Fibroblast of skin of left quadriceps (primary cell): Measurements from ENCODE around the gene DES.
"Not testable (repeated sequence)": the region's sequence is repeated elsewhere in the genome, so short reads cannot be mapped to it uniquely, and the experiment has no call there.

Experiments
- DNase-seq, 2 experiments: peaks; one replicate each; pipeline ENCODE4 v3.0.0-alpha.2; 2013; ENCODE audit warnings: low read depth in 2 of 2

Gene DES

DNA sequence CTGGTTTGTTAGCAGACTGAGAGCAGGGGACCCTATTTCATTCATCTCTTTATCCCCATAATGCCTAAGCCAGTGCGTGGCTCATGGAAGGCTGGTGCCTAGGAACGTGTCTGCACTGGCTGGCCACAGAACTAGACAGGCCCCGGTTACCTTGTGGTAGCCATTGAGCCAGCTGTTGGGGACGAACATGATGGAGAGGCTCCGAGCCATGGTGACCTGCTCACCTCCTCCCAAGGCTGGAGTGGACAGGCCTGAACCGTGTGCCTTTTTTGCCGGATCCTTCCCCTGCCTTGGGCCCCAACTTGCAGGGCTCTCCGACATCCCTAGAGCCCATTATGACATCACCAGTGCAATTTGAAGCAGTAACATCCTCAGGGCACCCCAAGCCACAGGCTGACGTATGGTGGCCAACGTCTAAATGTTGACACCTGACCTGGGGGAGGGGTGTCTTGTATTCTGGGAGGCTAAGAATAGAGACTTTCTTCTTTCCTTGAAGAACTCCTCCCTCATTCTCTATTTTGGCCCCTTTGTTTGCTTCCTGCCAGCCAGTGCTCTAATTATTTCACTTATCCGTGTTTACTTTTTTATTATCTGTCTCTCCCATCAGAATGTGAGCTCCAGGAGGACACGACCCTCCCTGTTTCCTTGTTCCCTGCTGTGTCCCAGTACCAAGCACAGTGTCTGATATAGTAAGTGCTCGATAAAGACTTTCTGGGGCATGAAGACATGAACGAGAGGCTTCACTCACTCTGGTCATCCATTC lies 18.3 kb upstream of the DES start:
- no peak for DNase-seq

DNA sequence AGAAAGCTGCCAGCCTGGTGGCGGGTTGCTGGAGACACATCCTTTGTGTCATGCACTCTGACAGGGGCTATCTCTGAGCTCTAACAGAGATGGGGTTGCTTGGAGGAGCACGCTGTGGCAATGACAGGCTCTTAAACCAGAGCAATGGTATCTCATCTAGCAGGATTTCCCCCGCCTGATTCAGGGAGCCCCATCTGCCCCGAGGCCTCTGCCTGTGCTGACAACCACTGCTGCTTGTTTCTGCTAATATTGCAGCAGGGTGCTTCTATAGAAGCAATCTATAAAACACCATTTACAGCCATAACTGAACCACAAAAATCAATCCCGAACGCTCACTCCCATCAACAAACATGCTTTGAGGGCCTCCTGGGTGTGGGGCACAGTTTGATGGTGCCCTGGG lies 17.6 kb upstream of the DES start:
- DNase-seq, result no peak

DNA sequence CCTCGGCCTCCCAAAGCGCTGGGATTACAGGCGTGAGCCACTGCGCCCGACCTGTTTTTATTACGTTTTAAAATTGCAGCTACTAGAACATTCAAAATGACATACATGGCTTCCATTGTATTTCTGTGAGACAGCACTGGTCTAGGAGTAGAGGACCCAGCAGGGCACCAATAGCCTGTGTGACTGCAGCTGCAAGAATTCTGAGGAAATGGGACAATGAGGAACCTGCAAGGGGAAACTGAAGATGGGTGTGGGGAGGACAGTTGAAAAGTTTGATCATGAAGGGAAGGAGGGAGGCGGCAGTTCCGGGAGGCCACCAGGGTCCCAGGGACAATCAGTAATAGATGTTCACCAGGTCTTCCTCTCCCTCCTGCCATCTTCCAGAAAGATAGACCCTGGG lies 16.6 kb upstream of the DES start:
- DNase-seq, result no peak

DNA sequence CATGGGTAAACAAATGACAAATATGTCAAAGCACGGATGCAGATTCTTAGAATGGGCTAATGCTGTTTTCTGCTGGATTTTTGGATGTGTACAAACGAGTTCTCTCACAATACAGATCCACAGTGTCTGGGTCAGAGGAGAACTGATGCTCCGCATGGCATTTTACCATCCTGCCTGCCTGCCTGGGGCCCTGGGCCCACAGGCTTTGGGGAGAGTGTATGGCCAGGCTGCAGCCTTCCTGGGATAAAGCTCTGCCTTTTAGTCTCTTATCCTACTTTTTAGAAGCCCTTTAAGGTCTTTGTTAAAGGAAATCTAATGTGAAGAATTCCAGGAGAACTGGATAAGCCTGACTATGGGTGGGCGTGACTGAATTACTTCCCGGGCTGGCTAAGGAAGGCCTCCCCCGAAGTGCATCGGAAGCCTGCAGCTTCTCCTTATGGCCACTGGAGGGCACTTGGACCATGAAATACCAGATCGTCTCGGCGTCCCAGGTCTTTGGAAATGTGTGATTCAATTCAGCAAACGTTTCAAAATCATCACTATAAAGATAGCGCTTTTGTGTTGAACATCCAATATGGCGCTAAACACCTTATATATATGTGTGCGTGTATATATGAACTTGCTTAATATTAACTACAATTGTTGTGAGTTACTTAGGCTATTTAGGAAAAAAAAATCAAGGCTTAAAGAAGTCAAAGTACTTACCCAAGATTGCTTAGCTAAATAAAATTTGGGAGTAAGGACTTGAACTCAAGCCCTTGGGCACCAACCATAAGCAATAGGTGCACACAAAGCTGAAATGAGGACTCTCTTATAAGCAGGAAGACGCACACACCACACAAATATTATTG lies 15.3 kb upstream of the DES start:
- DNase-seq, result peak; percentile 76 to 81

DNA sequence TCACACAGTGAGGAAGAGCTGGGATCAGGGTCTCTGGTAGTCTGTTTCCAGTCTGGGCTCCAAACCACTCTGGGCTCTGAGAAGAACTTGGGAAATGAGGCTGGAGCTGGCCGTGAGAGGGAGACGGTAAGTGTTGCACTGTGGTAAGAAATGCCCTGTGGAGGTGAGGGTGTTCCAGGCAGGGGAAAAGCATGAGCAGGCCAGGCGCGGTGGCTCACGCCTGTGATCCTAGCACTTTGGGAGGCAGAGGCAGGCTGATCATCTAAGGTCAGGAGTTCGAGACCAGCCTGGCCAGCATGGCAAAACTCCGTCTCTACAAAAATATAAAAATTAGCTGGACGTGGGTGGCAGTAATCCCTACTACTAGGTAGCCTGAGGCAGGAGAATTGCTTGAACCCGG lies 14.3 kb upstream of the DES start:
- no peak for DNase-seq

DNA sequence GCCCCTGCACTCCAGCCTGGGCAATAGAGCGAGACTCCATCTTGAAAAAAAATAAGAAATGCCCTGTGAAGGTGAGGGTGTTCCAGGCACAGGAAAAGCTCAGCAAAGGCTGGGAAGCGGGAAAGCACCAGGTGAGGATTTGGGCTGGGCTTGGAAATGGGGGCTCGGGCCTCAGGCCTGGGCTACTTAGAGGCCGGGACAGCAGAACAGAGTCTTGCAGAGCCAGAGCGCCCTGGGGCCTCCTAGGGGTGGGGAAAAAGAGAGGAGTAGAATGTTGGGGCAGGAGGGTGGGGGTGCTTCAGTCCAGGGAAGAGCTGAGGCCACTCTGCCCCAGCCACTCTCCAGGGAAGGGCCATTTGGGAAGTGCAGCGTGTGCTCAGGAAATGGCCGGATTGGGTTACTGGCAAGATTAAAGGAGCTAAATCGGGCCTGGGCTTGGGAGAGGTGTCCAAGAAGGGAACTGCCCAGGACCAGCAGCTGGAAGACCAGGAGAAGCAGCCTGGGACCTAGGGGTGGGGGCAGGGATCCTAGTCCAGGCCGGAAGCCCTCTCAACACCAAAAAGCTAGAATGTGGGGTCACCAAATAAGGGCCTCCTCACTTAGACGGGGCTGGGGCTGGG lies 13.8 kb upstream of the DES start:
- no peak for DNase-seq

DNA sequence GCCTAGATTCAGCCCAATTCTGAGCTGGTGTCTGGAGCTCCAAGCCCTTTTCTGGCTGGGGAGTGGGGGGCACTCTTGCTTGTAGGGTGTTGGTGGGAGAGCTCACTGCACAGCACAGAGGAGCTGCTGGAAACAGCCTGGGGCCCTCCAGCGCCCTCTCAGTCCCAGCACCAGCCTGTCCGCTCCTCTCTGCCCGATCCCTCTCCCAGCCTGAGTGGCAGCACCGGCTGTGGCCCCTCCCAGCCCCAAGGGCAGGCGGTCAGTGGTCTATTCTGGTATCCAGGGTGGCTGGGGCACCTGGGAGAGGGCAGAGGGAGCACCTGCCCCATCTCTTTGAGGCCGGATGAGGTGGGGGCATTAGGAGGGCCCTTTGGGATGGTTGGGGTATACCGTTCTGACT lies 13.2 kb upstream of the DES start:
- no peak for DNase-seq

DNA sequence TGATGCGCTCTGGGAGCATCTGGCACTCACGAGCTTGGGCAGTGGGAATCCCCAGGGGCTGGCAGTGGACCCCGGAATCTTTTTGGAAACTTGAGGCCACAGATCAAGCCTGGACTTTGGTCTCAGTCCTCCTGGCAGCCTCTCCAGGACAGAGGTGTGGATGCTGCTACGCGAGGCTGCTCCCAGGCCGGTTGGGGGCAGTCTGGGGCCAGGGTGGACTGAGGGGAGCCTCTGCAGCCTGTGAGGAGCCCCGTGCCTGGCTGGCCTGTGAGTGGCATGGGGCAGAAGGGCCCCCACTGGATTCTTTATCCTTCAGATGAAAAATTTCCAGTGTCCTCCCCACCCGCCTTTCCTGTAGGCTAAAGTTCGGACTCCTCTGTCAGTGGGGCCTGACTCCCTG lies 12.7 kb upstream of the DES start:
- no peak for DNase-seq

DNA sequence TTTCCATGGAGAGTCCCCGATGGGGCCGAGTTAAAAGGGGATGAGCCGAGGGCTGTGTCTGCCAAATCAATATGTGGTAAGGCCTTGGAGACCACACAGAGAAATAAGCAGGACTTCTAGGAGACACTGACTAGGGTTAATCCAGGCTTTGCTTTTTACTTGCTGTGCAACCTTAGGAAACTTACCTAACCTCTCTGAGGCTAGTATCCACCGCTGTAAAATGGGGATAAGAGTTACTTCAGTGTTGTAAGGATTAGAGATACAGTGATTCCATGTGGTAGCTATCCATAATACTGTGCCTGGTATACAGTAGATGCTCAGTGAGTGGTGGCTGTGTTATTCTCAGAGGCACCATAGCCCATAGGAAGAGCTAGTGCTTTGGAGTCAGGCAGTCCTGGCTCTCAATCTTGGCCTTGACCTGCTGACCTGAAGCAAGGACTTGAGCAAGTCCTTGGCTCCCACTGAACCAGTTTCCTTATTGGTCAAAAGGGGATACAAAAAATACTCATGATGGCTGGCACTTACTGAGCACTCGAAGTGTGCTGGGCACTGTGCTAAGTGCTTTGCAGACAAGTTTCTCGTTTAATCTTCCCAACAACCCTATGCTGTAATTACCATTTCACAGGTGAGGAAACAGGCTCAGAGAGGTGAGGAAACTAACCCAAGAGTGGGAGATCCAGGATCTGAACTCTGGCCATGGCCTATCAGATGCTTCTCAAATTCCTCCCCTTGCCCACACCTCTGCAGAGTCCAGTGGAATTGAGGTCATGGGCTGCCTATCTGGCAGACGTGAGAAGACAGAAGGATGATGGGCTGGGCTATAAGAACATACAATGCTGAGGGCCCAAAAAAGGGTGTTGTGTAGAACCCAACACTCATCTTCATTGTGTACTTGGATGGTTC lies 12.0 kb upstream of the DES start:
- DNase-seq, result no peak

DNA sequence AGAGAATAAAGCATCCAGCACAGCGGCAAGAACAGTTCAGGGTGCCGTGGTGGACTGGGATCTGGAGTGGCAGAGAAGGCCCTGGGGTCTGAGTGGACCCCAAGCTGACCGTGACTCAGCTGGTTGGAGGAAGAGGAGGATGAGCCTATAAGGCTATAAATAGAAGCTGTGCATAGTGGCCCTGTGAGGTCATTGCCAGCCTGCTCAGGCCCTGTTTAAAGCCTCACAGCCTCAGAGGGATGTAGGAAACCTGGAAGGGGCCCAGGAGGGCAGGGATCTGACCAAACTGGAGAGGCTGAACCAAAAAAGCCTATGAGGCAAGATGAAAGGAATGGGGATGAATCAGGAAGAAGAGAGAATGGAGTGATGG lies 11.3 kb upstream of the DES start:
- DNase-seq, result peak; percentile 89

DNA sequence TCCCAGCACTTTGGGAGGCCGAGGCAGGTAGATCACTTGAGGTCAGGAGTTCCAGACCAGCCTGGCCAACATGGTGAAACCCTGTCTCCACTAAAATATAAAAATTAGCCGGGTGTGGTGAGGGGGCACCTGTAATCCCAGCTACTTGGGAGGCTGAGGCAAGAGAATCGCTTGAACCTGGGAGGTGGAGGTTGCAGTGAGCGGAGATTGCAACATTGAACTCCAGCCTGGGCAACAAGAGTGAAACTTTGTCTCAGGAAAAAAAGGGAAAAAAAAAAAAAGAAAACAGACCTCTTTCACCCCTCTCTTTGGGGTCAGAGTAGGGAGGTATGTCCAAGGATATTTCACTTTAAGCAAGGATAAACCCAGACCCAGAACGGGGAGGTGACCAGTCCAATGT lies 10.8 kb upstream of the DES start:
- DNase-seq, result not testable (repeated sequence)

DNA sequence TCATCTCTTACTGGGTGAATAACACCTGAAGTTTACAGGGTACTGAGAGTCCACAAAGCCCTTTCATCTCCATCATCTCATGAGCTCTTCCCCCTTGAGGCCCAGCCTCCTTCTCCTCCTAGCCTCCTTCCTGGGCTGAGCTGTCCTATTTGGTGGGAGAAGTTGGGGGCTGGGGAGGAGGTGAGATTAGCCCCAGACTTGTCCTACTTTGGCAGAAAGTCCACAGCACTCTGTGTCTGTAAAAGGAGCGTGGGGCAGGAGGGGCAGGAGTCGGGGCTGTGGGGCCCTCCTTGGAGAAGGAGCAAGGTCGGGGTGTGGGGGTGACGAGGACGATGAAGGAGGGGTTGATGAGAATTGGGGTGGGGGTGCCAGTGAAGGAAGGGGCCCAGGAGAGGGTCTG lies 10.0 kb upstream of the DES start:
- no peak for DNase-seq

DNA sequence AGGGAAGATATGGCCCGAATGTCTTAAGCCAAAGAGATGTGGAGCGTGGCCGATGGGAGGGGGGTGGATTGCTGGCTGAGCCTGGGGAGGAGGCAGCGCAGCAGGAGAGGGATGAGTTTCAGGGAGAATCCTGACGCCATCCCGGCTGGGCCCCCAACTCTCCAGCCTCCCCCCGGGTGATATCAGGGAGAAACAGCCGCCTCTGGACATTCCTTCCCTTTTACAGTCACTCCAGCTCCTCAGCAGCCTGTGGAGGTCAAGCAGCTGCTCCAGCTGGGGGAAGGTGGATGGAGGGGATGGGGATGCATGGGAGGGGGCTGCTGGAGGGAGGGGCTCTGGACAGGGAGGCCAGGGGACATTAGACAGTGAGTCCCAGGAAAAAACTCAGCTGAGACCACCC lies 9.5 kb upstream of the DES start:
- no peak for DNase-seq

DNA sequence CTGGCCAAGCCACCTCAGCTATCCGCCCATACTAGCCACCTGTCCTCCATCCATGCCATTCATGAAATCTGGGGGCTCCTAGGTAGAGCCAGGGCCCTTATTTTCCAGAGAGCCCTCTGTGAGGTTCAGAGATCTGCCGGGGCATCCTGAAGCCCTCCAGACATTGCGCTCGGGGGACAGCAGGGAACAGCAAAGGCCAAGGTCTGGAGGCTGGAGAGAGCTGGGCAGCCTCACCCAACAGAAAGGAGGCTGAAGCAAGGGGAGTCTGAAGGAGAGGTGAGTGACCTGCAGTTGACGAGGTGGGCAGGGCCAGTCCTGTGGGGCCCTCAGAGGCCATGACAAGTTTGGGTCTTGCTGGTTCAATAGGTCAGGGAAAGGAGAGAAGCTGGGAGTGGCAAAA lies 8.6 kb upstream of the DES start:
- DNase-seq, result no peak

DNA sequence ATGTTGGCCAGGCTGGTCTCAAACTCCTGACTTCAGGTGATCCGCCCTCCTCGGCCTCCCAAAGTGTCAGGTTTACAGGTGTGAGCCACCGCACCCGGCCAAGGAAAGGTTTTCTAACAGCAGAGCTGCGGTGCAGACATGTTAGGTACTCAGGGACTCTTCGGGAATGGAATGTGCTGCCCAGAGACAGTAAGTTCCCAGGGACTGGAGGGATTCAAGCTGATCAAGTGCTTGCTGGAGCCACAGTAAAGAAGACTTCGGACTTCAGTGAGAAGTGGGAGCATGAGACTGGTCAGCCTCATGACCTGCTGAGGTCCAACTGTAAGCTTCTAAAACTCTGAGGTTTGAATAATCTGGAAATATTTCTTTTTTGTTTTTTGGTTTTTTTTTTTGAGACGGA lies 7.8 kb upstream of the DES start:
- DNase-seq, result no peak

DNA sequence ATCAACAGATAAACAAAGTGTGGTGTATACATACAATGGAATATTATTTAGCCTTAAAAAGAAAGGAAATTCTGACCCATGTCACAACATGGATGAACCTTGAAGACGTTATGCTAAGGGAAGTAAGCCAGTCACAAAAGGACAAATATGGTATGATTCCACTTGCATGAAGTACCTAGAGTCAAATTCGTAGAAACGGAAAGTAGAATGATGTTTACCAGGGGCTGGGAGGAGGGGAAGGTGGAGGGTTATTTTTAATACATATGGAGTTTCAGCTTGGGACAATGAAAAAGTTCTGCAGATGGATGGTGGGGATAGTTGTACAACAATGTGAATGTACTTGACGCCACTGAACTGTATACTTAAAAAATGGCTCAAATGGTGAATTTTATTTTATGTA lies 3.3 kb upstream of the DES start:
- no peak for DNase-seq

DNA sequence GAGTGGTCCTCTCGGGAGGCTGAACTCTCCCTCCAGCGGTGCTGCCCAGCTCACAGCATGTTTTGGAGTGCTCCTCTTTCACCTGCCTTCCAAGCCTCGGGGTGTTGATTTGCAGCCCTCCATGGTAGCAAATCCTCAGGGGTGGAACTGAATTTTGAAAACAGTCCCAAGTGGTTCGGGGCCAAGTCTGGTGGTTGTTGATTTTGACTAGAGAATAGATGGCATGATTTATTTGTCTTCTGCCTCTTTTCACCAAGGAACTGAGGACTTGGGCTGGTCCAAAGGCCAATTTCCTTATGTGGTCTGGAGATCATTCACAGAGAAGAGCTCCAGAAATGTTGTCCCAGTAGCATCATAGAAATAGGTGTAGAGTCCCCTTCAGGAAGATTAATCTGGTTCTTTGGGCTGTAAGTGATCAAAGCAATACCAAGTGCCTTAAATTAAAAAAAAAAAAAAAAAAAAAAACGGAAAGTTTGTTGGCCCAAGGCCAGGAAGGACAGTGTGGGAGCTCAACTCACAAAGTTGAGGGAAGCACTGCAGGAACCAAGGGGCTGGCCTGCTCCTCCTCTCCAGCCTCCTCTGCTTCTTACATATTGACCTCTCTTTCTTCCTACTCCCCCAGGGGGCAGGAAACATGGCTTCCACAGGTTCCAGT lies 2.5 kb upstream of the DES start:
- no peak for DNase-seq

DNA sequence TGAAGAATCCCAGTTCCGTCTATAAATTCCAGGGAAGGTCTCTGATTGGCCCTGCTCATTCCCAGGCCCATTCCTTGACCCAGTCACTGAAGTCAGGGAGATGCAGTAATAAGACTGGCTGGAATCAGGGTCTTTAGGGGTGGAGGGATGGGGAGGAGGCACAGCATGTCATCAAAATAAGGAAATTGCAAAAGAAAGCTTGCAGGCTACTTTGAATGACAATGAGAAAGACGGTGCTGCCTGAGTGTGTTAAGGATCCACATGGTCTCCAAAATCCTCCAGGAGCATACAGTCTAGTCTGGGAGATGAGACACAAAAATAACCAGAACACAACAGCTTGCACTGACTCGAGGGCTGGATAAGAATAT lies 2.0 kb upstream of the DES start:
- no peak for DNase-seq

DNA sequence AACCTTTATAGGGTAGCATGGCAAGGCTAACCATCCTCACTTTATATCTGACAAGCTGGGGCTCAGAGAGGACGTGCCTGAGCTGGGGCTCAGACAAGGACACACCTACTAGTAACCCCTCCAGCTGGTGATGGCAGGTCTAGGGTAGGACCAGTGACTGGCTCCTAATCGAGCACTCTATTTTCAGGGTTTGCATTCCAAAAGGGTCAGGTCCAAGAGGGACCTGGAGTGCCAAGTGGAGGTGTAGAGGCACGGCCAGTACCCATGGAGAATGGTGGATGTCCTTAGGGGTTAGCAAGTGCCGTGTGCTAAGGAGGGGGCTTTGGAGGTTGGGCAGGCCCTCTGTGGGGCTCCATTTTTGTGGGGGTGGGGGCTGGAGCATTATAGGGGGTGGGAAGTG lies 1.2 kb upstream of the DES start:
- DNase-seq, result no peak

DNA sequence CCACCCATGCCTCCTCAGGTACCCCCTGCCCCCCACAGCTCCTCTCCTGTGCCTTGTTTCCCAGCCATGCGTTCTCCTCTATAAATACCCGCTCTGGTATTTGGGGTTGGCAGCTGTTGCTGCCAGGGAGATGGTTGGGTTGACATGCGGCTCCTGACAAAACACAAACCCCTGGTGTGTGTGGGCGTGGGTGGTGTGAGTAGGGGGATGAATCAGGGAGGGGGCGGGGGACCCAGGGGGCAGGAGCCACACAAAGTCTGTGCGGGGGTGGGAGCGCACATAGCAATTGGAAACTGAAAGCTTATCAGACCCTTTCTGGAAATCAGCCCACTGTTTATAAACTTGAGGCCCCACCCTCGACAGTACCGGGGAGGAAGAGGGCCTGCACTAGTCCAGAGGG lies 803 bp upstream of the DES start:
- no peak for DNase-seq

DNA sequence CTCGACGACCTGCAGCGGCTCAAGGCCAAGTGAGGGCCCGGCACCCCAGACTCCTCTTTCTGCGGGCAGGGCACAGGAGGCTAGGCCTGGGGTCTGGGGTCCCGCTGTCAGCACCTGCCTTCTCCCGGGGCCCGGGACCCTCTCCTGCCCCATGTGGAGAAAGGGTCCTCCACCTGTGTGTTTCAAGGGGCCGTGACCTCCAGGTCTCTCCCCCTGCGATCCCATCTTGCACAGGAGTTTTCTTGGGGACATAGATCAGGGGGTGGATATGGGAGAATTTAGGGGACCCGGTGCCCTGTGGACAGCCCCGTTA lies 791 bp downstream of the DES start:
- no peak for DNase-seq
